DMS 273 (cell line): ENCODE results near the gene EVI5.

Experiments
- DNase-seq: peaks from one replicate; lab custom pipeline; 2025; ENCODE audit not compliant: unreplicated experiment; lab: John Stamatoyannopoulos, UW

EVI5 gene

DNA sequence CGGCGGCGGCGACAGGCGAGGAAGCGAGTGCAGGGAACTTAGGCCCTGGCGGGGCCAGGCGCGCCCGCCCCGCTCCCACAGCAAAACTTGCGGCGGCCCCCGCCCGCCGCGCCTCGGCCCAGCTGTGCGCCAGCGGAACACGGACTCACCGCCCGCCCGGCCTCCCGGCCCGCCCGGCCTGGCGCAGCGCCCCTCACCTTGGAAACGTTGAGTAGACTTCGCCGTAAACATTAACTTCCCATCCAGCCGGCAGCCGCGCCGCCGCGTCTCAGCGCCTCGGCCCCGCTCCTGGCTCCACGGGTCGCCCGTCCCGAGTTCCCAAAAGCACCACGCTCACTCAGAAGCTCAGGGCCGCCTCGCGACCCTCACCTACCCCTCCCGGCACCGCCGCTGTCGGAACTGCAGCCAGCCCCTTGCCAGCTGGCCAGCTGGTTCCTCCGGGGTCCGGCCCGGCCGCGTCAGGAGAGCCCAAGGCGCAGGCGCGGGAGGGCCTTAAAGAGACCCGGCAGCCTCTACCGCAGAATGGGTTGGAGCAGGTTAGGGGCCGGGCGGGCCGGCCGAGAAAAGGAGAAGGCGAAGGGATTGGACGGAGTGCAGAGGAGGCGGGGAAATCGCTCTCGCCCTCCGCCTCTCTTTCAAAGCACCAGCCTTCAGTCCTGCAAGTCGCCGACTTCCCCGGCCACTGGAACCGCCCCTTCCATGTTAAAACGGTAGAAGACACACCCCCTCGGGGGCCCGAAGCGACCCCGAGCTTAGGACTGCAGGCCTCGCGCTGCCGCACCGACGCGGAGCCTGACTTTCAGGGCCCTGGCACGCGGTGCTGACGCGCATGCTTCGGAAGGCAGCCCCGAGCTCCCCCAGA, at the start of gene EVI5:
Gene EVI5, minus strand, starts transcription at position 470 of the 862 bp plus-strand sequence. CDS start 48,562 bp downstream, outside the sequence.
- DNase-seq, result peak; percentile 99

DNA sequence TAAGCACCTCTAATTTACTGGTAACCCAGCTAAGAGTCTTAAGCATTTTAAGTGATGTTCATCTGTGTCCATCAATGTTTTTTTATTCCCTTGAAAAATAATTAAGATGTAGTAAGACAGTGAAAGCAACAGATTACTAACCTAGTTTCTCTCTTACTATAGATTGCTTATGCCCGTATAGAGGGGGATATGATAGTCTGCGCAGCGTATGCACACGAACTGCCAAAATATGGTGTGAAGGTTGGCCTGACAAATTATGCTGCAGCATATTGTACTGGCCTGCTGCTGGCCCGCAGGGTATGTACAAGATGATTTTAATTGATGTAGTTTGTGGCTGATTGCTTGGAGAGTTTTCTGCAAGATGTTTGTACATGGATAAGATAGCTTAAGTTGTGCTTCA, 49.7 kb upstream of the EVI5 start:
- DNase-seq, result no peak

DNA sequence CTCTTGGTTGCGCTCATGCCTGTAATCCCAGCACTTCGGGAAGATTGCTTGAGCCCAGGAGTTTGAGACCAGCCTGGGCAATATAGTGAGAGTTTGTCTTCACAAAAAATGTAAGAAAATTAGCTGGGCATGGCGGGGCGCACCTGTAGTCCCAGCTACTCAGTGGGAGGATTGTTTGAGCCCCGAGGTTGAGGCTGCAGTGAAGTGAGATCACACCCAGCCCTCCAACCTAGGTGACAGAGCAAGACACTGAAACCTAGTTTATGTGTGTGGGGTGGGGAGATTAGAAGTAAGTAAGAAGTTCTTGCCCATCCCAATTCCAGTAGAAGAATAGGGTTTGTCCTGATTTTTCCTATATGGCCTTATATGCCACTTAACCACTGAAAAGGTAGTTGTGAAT, 48.9 kb upstream of the EVI5 start:
- peak; percentile 24 for DNase-seq

DNA sequence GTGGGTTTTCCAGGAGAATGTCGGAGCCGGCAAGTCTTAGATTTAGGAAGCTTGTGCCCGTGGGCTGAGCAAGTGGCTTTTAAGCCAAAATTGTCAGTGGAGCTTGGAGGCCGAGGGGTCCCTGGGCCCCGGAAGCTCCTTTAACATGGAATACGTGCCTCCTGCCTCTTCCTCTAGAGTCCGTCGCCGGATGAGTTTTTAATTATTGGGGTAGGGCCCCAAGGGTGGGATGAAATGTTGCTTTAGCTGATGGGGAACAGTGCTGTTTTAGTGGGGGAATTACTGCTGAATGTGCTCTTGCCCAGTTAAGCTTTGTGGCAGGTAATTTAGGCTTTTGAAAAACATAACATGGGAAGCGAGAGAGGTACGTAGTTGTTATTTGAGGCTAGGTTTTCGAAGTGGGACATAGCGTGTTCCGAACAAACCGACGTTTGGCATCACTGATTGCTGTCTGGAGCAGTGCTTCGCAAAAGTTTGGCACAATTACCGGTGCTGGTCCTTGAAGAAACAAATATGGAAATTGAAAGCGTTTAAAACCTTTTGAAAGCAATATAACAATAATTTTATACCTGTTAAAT, 47.7 kb upstream of the EVI5 start:
- peak; percentile 39 for DNase-seq

DNA sequence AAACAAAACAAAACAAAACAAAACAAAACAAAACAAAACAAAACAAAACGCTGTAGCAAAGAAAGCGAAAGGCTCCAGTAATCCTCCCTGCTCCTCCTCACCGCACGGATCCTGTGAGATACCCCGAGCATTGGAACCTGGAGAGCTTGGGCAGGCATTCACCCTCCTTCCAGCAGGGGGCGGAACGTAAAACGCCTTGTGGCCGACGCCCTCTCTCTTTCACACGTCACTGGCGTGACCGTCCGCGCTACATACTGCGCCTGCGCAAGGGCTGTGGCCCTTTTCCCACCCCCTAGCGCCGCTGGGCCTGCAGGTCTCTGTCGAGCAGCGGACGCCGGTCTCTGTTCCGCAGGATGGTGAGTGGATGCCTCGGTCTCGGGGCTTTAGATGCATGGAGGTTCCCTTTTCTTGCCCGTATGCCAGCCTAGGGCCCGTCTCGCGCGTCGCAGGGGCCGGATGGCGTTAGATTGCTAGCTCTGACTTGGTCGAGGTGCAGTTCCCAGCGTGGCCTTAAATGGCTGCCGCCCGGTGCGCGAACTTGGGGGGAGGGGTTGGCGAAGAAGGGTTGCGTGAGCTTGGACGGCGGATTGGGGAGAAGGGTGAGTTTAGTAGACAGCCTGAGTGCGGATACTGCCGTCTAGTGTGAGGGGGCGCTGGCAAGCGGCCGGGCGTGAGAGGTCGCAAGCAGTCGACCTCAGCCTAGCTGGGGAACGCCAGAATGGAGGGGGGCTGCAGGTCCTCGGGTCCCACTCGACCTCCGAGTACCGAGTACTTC, 47.0 kb upstream of the EVI5 start, which contains the start of gene RPL5:
Gene RPL5, plus strand, starts transcription at position 279 of the 775 bp plus-strand sequence. Its CDS starts 75 bp downstream, at position 354.
- peak; percentile 99 for DNase-seq

DNA sequence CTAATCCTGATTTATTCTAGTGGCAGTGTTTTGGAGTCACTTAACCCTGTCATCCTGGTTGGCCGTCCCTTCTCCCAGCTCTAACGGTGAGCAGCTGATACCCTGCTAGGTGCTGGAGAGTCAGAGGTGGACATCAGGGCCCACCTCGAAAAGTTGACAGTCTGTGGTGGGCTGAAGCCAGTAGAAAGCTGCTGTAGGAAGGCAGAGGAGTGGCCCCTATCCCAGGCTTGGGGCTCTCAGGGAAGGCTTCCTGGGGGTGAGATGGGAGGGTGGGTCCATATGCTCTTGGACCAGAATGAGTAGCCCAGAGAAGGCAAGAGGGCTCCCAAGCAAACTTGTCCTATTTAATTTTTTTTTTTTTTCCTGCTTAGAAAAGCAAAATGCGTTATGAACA, 46.5 kb upstream of the EVI5 start:
- DNase-seq, result peak; percentile 50

DNA sequence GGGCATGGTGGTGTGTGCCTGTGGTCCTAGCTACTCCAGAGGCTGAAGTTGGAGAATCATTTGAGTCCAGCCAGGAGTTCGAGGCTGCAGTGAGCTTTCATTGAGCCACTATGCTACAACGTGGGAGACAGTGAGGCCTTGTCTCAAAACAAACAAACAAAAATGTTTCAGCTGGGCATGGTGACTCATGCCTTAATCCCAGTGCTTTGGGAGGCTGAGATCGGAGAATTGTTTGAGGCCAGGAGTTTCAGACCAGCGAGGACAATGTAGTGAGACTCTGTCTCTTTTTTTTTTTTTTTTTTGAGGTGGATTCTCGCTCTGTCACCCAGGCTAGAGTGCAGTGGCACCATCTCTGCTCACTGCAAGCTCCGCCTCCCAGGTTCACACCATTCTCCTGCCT, 41.9 kb upstream of the EVI5 start:
- no peak for DNase-seq

DNA sequence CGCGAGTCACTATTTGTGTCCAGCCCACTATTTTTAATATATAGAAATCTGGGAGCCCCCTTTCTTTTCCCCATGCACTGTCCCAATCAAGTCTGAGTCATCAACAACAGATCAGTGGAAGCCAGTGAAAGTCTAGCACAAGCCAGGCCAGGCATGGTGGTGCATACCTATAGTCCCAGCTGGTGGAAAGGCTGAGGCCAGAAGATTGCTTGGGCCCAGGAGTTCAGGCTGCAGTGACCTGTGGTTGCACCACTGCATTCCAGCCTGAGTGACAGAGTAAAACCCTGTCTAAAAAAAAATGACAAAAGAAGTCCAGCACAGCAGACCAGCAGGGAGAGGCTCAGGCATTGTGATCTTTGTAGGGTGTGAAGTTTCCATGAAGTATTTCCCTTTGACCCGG, 38.0 kb upstream of the EVI5 start:
- no peak for DNase-seq

DNA sequence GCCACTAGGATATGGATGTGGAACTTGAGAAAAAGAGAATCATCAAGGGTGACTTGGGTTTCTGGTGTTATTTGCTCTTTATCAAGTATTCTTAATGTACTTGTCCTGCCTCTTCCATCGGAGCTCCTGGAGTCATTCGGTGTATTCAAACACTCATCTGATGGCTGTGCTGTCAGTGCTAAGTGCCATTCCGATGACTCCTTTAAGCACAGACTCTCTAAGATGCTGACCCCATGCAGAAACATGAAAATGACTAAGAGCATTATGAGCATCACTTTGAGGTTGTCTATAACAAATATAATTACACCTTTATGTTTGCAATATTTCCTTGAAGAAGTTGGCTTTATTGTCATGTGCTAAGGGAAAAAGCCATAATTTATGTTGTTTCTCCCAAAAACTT, 35.6 kb upstream of the EVI5 start:
- DNase-seq, result no peak

DNA sequence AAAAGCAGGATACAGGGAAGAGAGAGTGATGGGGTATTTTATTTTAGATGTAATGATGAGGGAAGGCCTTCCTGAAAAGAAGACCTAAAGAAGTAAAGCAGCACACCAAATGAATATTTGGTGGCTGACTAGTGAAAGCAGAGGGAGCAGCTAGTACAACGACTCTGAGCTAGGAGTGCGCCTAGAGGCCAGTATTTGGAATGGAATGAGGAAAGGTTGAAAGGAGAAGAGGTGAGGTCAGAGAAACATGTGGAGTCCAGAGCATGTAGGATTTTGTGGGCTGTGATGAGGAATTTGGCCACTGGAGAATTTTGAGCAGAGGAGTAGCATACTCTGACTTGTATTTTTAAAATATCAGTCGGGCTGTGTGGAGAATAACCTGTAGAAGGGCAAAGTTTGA, 35.1 kb upstream of the EVI5 start:
- DNase-seq, result no peak

DNA sequence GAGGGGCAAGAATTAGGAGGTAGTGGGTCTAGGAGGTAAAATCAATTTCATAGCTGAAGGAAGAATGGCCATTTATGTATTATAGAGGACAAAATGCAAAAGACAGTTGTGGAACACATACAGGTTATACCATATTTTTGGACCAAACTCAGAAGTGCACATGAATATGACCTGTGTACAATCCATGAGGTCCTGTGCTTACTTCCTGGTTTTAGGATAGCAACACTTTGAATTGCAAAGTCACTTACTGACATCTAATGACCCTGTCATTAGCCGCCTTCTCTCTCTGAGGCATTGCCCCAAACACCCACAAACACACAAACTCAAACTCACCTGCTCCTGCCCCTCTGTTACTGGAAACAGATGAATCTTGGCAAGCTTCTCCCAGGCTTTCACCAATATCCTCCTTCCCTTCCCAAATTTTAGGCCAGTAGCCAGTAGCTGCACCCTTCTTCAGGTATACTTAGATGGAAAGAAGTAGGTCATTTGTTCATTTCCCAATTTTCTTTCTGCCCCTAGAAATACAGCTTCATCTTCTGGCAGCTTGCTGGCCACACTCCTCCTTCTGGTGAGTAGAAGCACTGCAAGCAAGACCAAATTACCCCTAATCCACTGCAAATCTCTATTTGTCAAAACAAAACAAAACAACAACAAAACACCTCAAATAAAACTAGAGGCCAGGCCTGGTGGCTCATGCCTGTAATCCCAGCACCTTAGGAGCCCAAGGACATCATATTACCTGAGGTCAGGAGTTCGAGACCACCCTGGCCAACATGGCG, 33.3 kb upstream of the EVI5 start:
- peak; percentile 55 for DNase-seq

DNA sequence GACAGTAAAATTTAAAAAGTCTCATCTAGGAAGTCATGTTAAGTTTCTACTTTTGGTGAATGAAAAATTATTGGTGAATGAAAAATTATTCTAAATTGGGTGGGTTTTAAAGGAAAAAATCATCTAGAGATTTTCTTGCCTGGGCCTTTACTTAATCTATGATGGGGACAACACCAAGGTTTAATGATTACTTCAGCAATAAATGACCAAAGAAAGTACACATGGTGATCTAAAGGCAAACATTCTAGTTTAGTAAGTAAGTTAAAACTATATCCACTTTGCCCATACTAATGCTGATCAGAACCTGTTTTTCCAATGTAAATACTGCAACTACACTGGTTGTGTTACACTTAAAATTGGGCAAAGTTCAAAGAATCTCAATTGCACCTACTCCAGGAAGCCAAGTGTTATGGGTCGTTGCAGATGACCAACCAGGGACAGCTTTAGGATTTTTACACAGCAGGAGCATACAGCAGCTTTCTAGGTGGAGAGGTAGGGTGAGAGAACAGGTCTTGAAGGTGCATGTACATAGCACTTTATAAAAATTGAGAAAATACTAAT, 32.3 kb upstream of the EVI5 start:
- DNase-seq, result no peak

DNA sequence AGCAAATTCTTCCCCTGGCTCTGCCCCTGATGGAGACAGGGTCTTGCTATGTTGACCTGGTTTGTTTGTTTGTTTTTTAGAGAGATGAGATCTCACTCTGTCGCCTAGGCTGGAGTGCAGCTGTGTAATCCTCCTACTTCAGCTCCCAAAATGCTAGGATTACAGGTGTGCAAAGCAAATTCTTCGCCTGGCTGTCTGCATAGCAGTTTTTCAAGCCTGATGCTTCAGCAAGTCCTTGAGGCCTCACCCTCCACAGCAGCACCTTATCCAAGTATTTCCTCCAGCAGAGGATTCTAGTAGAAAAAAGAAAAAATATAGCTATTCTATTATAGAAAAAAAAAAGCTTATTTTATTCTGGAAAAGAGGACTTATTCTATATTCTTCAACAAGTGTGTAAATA, 31.8 kb upstream of the EVI5 start:
- no peak for DNase-seq

DNA sequence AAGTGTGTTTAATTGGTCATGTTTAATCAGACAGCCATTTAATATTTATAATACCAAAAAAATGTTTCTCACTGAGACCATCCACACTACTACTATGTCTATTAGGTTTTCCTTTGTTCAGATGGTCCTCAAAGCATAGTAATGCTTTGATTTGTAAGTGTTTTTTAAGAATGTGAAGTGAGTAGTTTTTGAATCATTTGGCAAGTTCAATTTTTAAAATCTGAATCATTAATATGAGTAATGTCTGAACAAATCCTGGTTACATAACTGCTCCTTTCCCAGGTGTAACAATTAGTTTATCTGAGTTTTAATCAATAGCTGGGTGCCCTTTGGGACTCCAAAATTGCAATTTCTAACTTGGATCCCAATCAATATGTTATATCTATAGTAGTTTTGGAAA, 23.5 kb upstream of the EVI5 start:
- DNase-seq, result no peak

DNA sequence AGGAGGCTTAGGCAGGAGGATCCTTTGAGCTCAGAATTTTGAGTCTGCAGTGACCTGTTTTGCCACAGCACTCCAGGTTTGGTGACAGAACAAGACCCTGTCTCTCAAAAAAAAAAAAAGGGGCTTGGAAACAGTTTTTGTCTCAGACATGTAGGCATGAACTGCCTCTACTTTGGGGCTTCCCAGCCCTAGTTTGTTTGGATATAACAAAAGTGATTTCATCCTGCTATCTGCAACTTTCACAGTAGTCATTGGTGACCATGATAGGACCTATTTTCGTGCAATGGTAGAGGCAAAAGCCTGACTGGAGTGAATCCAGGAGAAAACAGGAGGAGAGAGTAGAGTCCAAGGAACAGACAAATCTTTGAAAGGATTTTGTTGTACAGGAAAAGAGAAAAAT, 20.3 kb upstream of the EVI5 start:
- no peak for DNase-seq

DNA sequence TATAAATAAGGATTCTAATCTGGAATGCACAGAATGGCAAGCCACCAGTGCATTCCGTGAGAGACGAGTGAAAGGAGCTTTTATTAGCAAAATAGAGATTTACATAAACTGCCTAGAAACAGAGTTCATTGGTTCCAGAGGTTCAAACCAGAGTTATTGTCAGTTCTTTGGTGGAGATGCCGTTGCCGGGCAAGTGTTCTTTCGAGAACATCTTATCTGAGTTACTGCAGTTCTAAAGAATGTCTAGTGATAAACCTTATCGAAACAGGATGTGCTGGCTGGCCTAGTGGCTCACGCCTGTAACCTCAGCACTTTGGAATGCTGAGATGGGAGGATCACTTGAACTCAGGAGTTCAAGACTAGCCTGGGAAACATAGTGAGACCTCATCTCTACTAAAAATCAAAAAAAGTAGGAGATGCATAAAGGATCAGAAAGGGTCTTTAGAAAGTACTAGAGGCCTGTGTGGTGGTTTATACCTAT, 19.9 kb upstream of the EVI5 start:
- DNase-seq, result peak; percentile 89

DNA sequence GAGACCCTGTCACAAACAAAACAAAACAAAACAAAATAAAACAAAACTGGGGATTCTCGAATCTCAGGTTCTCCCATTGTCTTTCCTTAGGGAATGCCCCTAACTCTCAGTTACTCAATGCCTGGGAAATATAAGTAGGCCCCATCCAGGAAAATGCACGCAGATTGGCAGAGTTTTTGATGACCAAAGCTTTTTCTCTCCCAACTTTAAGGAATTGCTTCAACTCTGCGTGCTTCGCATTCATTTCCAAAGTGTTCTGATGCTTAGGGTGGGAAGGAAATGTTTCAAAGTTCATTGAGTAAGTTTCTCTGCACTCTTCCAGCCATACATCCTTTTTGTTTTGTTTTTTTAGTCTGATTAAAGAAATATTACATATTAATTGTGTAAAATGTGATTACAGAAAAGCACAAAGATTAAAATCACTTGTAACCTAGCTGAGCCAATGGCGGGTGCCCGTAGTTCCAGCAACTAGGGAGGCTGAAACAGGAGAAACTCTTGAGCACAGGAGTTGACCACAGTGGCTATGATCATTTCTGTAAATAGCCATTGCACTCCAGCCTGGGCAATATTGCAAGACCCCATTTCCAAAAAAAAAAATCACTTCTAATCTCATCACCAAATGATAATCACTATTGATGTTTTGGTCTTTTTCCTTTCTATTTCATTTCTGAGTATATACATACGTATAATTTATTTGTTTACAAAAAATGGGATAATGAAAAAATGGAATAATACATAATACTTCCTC, 18.4 kb upstream of the EVI5 start:
- DNase-seq, result no peak

DNA sequence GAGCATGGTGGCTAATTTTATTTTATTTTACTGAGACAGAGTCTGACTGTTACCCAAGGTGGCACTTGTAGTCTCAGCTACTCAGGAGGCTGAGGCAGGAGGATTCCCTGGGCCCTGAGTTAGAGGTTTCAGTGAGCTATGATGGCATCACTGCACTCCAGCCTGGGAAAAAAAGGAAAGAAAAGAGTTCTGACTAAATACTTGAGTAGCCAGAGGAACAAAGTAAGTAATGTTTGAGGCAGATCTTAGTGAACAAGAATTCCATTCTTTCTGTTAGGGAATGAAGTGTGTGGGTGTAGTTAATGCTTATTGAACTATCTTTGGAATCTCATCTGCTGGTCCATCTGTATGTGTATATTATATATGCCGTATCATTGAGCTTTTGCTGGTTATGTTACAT, 13.1 kb upstream of the EVI5 start:
- no peak for DNase-seq

DNA sequence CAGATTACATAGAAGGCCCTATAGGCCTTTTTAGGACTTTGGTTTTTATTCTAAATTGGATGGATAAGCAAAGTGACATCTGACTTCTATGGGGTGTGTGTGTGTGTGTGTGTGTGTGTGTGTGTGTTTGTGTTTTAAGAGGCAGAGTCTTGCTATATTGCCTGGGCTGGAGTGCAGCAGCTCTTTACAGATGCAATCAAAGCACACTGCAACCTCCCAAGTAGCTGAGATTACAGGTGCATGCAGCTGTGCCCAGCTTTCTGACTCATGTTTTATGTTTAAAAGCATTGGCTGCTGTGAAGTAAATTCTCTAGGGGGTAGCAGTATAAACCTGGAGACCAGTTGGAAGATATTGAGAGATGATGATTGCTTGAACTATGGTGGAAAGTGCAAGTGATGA, 12.4 kb upstream of the EVI5 start:
- DNase-seq, result no peak

DNA sequence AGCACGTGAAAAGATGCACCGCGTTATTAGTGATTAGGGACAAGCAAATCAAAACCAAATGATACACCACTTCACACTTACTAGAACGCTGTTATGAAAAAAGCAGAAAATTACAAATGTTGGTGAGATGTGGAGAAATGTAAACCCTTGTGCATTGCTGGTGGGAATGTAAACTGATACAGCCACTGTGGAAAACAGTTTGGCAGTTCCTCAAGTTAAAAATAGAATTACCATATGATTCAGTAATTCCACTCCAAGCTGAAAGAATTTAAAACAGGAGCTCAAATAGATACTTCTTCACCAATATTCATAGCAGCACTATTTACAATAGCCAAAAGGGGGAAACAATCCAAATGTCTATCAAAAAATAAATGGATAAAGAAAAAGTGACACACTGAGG, 10.3 kb upstream of the EVI5 start:
- DNase-seq, result no peak
